ENCODE results near the gene PCDH9. TPM values are rescaled to one million over a fixed set of nuclear protein-coding genes. Genes with fewer than 3 reads are reported as not detected.

Gene PCDH9
- total and polyA plus RNA-seq, 7 donors: under 0.01 to 15.7 (median 8.7) TPM; not detected in 1

- no peaks in the 10 kb centered on the region for H3K27me3 ChIP-seq
- 78 to 89% methylated on average over 2 of the region's 2 CpGs for WGBS, 2 donors
- H3K9me3 ChIP-seq: no peaks in the 10 kb centered on the region
- H3K4me1 ChIP-seq: peaks cover 0 to 16% (median 15%) of the 10 kb centered on the region in 4 donors
- TF ChIP-seq POLR2A (IDR thresholded peaks at IDR 0.05) (no peak), CTCF (IDR thresholded peaks at IDR 0.05) (no peak), POLR2AphosphoS5 (IDR thresholded peaks at IDR 0.05) (no peak), EP300 (IDR thresholded peaks at IDR 0.05) (no peak)
- H3K27ac ChIP-seq: no peak overlapping the region
- no peak for DNase-seq
- no peaks in the 10 kb centered on the region for H3K36me3 ChIP-seq
- intact Hi-C loops (cut with DNase I): no loop called here
- no peak overlapping the region for H3K4me3 ChIP-seq
Observed at GRCh38 chr13:66655847-66656454, 574.2 kb downstream of the PCDH9 start.

- no peak overlapping the region for H3K27ac ChIP-seq
- no peaks in the 10 kb centered on the region for H3K4me1 ChIP-seq
- H3K9me3 ChIP-seq: no peaks in the 10 kb centered on the region
- TF ChIP-seq POLR2A (IDR thresholded peaks at IDR 0.05): no peak
- H3K4me3 ChIP-seq: no peak overlapping the region
- 70 to 84% methylated on average over 3 of the region's 3 CpGs for WGBS, 2 donors
- H3K36me3 ChIP-seq: no peaks in the 10 kb centered on the region
- DNase-seq: no peak
- no peaks in the 10 kb centered on the region for H3K27me3 ChIP-seq
- intact Hi-C loops (cut with DNase I): no loop called here
Observed at GRCh38 chr13:66644855-66645460, 585.2 kb downstream of the PCDH9 start.

- 24 to 65% methylated on average over 2 of the region's 2 CpGs for WGBS, 2 donors
- no peak overlapping the region for H3K4me3 ChIP-seq
- H3K4me1 ChIP-seq: peaks cover 0 to 5% (median 0%) of the 10 kb centered on the region in 4 donors
- DNase-seq: no peak
- no peak for TF ChIP-seq CTCF (IDR thresholded peaks at IDR 0.05)
- no peak for TF ChIP-seq EP300 (IDR thresholded peaks at IDR 0.05)
- no peak for TF ChIP-seq POLR2A (IDR thresholded peaks at IDR 0.05)
- no peak for TF ChIP-seq POLR2AphosphoS5 (IDR thresholded peaks at IDR 0.05)
- H3K27ac ChIP-seq: no peak overlapping the region
- intact Hi-C loops (cut with DNase I): no loop called here
- H3K36me3 ChIP-seq: no peaks in the 10 kb centered on the region
- H3K9me3 ChIP-seq: no peaks in the 10 kb centered on the region
- H3K27me3 ChIP-seq: no peaks in the 10 kb centered on the region
Observed at GRCh38 chr13:66640231-66640630, 589.9 kb downstream of the PCDH9 start.

GRCh38 chr13:66639044-66639443 is 591.1 kb downstream of the PCDH9 start:
- TF ChIP-seq EP300 (IDR thresholded peaks at IDR 0.05) (no peak), POLR2AphosphoS5 (IDR thresholded peaks at IDR 0.05) (no peak), POLR2A (IDR thresholded peaks at IDR 0.05) (no peak), CTCF (IDR thresholded peaks at IDR 0.05) (no peak)
- no peaks in the 10 kb centered on the region for H3K9me3 ChIP-seq
- no peak for DNase-seq
- H3K36me3 ChIP-seq: no peaks in the 10 kb centered on the region
- no peak overlapping the region for H3K4me3 ChIP-seq
- peaks cover 0 to 15% (median 0%) of the 10 kb centered on the region in 4 donors for H3K4me1 ChIP-seq
- intact Hi-C loops (cut with DNase I): no loop called here
- no peaks in the 10 kb centered on the region for H3K27me3 ChIP-seq
- 81 to 83% methylated on average over 1 of the region's 1 CpG for WGBS, 2 donors
- H3K27ac ChIP-seq: no peak overlapping the region

- 83 to 90% methylated on average over 1 of the region's 1 CpG for WGBS, 2 donors
- TF ChIP-seq POLR2A (IDR thresholded peaks at IDR 0.05) (no peak), EP300 (IDR thresholded peaks at IDR 0.05) (no peak), CTCF (IDR thresholded peaks at IDR 0.05) (no peak), POLR2AphosphoS5 (IDR thresholded peaks at IDR 0.05) (no peak)
- intact Hi-C loops (cut with DNase I): no loop called here
- Histone ChIP-seq H3K27me3 (no peaks in the 10 kb centered on the region), H3K9me3 (no peaks in the 10 kb centered on the region), H3K4me1 (peaks cover 0 to 15% (median 0%) of the 10 kb centered on the region in 4 donors), H3K27ac (peak overlapping the region in 1 of 4 donors; percentile 21), H3K4me3 (no peak overlapping the region), H3K36me3 (no peaks in the 10 kb centered on the region)
- no peak for DNase-seq
Observed at GRCh38 chr13:66635526-66635925, 594.6 kb downstream of the PCDH9 start.
